Upper lobe of left lung (tissue), 6 donors: ENCODE results near the gene CDC40. TPM values are rescaled to one million over a fixed set of nuclear protein-coding genes. Genes with fewer than 3 reads are reported as not detected.

Source experiments
- ATAC-seq, 2 donors: fragments of 200-7000 bp; cut with Tn5 transposase; one replicate each; pipeline ENCODE4 v1.9.1; 2022; ENCODE audit warnings: mild to moderate bottlenecking in 2 of 2, moderate library complexity in 2 of 2; ENCODE audit not compliant: low FRiP score in 2 of 2
- DNase-seq, 2 donors: peaks; one replicate each; pipeline ENCODE4 v3.0.0-alpha.2; 2019 to 2020
- H3K27ac ChIP-seq, 4 donors: fragments of 200-600 bp; sonication (generic); one replicate each; pipeline ENCODE4 v1.5.1; 2016 to 2019
- H3K27me3 ChIP-seq, 4 donors: fragments of 200-600 bp; sonication (generic); one replicate each; pipeline ENCODE4 v1.5.1; 2017 to 2019
- H3K36me3 ChIP-seq, 4 donors: fragments of 200-600 bp; sonication (generic); one replicate each; pipeline ENCODE4 v1.5.1; 2016 to 2019
- H3K4me1 ChIP-seq, 4 donors: fragments of 200-600 bp; sonication (generic); one replicate each; pipeline ENCODE4 v1.5.1; 2018 to 2019
- H3K4me3 ChIP-seq, 4 donors: fragments of 200-600 bp; sonication (generic); one replicate each; pipeline ENCODE4 v1.5.1; 2017 to 2019; ENCODE audit warnings: mild to moderate bottlenecking in 2 of 4, moderate library complexity in 1 of 4
- H3K9me3 ChIP-seq, 4 donors: fragments of 200-600 bp; sonication (generic); one replicate each; pipeline ENCODE4 v1.5.1; 2018 to 2019
- CTCF ChIP-seq, 6 experiments: fragments of 450-650 bp in 4 of 6; fragments of 200-600 bp in 2 of 6; sonication (generic) in 2 of 6; IDR thresholded peaks; one replicate each; pipeline ENCODE4 v1.5.1; 2016 to 2019; ENCODE audit warnings: antibody characterized with exemption in 6 of 6
- EP300 ChIP-seq, 4 donors: sonication (generic); formaldehyde crosslinking; IDR thresholded peaks; one replicate each; pipeline ENCODE4 v1.5.1; 2017; ENCODE audit warnings: antibody characterized with exemption in 4 of 4, control low read depth in 2 of 4
- POLR2A ChIP-seq, 4 donors: fragments of 450-650 bp; IDR thresholded peaks; one replicate each; pipeline ENCODE4 v1.5.1; 2016 to 2017; ENCODE audit warnings: antibody characterized with exemption in 4 of 4, mild to moderate bottlenecking in 2 of 4
- POLR2AphosphoS5 ChIP-seq, 2 donors: sonication (generic); formaldehyde crosslinking; IDR thresholded peaks; one replicate each; pipeline ENCODE4 v1.5.1; 2017; ENCODE audit warnings: antibody characterized with exemption in 2 of 2
- WGBS, 2 donors: methylation state at CpG; one replicate each; pipeline ENCODE4 v1.1.5; 2017 to 2018; 5-methylcytosine and 5-hydroxymethylcytosine counted together
- total RNA-seq, 6 donors: library from RNA; depleted of rRNA in 4 of 6; stranded (reverse); fragments of >200 nt in 4 of 6; gene quantifications; one replicate each; pipeline versions ENCODE4 v1.1.0 to v1.2.1, GENCODE V29; 2016 to 2021
- donor health status: DM: no; HTN: no; CAD: no; lungs with moderate emphysema.
- donor health status: DM: no; HTN: yes; CAD: no; lungs with severe emphysema.

The CDC40 gene
- total RNA-seq, 6 donors from 2014 or later, result 10.0 to 34.5 (median 20.9) TPM

GRCh38 chr6:110198561-110198960, 18.3 kb downstream of the CDC40 start:
- peaks cover 0 to 10% (median 2%) of the 10 kb centered on the region in 4 donors for H3K36me3 ChIP-seq
- ATAC-seq (no peak), DNase-seq (no peak)
- H3K4me1 ChIP-seq, result no peaks in the 10 kb centered on the region
- TF ChIP-seq EP300 (IDR thresholded peaks at IDR 0.05) (no peak), CTCF (IDR thresholded peaks at IDR 0.05) (no peak), POLR2A (IDR thresholded peaks at IDR 0.05) (no peak), POLR2AphosphoS5 (IDR thresholded peaks at IDR 0.05) (no peak)
- H3K27me3 ChIP-seq, result no peaks in the 10 kb centered on the region
- WGBS, 2 donors, result 96% methylated on average over 3 of the region's 3 CpGs
- H3K4me3 ChIP-seq, result no peak overlapping the region
- no peaks in the 10 kb centered on the region for H3K9me3 ChIP-seq
- no peak overlapping the region for H3K27ac ChIP-seq

GRCh38 chr6:110201151-110201884, 21.1 kb downstream of the CDC40 start:
- no peak overlapping the region for H3K27ac ChIP-seq
- ATAC-seq (no peak), DNase-seq (no peak)
- no peaks in the 10 kb centered on the region for H3K36me3 ChIP-seq
- WGBS, 2 donors, result 96 to 99% methylated on average over 3 of the region's 3 CpGs
- no peak for TF ChIP-seq POLR2AphosphoS5 (IDR thresholded peaks at IDR 0.05)
- TF ChIP-seq POLR2A (IDR thresholded peaks at IDR 0.05), result no peak
- no peak for TF ChIP-seq CTCF (IDR thresholded peaks at IDR 0.05)
- no peak for TF ChIP-seq EP300 (IDR thresholded peaks at IDR 0.05)
- H3K9me3 ChIP-seq, result no peaks in the 10 kb centered on the region
- H3K27me3 ChIP-seq, result no peaks in the 10 kb centered on the region
- H3K4me3 ChIP-seq, result no peak overlapping the region
- H3K4me1 ChIP-seq, result no peaks in the 10 kb centered on the region

- H3K9me3 ChIP-seq, result no peaks in the 10 kb centered on the region
- H3K27ac ChIP-seq, result no peak overlapping the region
- no peak for TF ChIP-seq CTCF (IDR thresholded peaks at IDR 0.05)
- TF ChIP-seq POLR2A (IDR thresholded peaks at IDR 0.05), result no peak
- TF ChIP-seq POLR2AphosphoS5 (IDR thresholded peaks at IDR 0.05), result no peak
- TF ChIP-seq EP300 (IDR thresholded peaks at IDR 0.05), result no peak
- H3K4me3 ChIP-seq, result no peak overlapping the region
- ATAC-seq (no peak), DNase-seq (no peak)
- no peaks in the 10 kb centered on the region for H3K27me3 ChIP-seq
- WGBS, 2 donors, result 97 to 99% methylated on average over 3 of the region's 3 CpGs
- peaks cover 0 to 37% (median 11%) of the 10 kb centered on the region in 4 donors for H3K36me3 ChIP-seq
- H3K4me1 ChIP-seq, result no peaks in the 10 kb centered on the region
These were observed 27.4 kb downstream of the CDC40 start for GRCh38 chr6:110207652-110208051.

GRCh38 chr6:110211753-110212152, 31.5 kb downstream of the CDC40 start:
- Histone ChIP-seq H3K36me3 (peaks cover 3 to 76% (median 32%) of the 10 kb centered on the region in 4 donors), H3K9me3 (no peaks in the 10 kb centered on the region), H3K4me1 (no peaks in the 10 kb centered on the region), H3K27me3 (no peaks in the 10 kb centered on the region), H3K27ac (no peak overlapping the region), H3K4me3 (no peak overlapping the region)
- ATAC-seq (no peak), DNase-seq (no peak)
- 85 to 97% methylated on average over 1 of the region's 1 CpG for WGBS, 2 donors
- TF ChIP-seq CTCF (IDR thresholded peaks at IDR 0.05), result no peak
- no peak for TF ChIP-seq POLR2A (IDR thresholded peaks at IDR 0.05)
- no peak for TF ChIP-seq POLR2AphosphoS5 (IDR thresholded peaks at IDR 0.05)
- TF ChIP-seq EP300 (IDR thresholded peaks at IDR 0.05), result no peak

GRCh38 chr6:110214338-110214737, 34.1 kb downstream of the CDC40 start:
- Histone ChIP-seq H3K27me3 (no peaks in the 10 kb centered on the region), H3K9me3 (no peaks in the 10 kb centered on the region), H3K4me1 (no peaks in the 10 kb centered on the region), H3K27ac (no peak overlapping the region), H3K4me3 (no peak overlapping the region), H3K36me3 (peaks cover 3 to 89% (median 41%) of the 10 kb centered on the region in 4 donors)
- TF ChIP-seq POLR2A (IDR thresholded peaks at IDR 0.05), result no peak
- 55 to 70% methylated on average over 1 of the region's 1 CpG for WGBS, 2 donors
- no peak for ATAC-seq
- DNase-seq, result no peak
